Measurements from ENCODE around the gene OR4E1.
"Not testable (repeated sequence)": the region's sequence is repeated elsewhere in the genome, so short reads cannot be mapped to it uniquely, and the experiment has no call there.

The OR4E1 gene, protein sequence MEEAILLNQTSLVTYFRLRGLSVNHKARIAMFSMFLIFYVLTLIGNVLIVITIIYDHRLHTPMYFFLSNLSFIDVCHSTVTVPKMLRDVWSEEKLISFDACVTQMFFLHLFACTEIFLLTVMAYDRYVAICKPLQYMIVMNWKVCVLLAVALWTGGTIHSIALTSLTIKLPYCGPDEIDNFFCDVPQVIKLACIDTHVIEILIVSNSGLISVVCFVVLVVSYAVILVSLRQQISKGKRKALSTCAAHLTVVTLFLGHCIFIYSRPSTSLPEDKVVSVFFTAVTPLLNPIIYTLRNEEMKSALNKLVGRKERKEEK

DNA sequence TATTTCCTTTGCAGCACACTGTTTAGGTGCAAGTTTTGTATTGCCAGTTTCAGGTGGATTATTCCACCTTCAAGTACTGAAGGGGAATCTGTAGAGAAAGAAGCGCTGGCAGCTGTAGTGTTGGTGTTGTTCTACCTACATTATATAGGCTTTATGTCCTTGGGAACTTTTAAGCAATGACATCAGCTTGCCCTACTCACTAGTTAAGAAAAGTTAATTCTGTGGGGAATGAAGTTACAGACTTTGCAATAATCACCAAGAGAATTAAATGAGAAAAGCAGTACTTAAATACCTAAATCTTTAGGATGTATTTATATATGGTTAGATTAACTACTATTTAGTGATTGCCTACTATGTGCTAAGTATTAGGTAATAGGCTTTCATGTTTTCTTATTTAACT lies at the start of gene OR4E1:
OR4E1 (minus strand) TSS at position 101 of the 400 bp plus-strand sequence. CDS start 2,883 bp downstream, outside the sequence.
- no peak for DNase-seq

DNA sequence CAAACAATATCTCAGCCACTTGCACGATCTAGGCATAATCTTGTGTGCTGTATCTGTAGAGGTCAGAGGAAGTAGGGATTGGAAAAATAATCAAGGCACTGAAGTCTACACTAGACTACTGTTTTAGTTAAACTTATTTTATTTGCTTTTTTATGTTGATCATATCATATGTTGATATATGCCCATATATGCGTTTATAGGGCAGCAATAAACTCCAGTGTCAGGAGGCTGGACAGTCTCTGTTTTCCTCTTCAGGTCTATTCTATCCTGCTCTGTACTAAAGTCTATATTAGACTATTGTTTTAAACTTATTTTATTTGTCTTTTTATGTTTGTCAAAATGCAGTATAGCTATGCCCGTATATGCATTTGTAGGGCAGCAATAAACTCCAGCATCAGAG lies 47.9 kb upstream of the OR4E1 start:
- DNase-seq: no peak

DNA sequence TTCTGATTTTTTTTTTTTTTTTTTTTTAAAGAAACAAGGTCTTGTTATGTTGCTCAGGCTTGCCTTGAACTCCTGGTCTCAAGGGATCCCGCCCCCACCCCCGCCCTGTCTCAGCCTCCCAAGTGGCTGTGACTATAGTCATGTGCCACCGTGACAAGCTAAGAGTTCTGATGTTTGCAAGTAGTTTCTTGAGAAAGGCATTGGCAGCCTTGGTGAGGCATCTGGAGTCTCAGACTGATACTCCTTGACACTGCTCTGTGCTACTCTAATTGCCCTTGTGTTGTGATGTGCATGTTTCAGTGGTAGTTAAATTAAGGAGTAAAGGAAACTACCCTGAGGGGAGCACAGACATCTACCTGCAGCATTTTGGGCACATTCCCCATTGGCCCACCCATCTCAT lies 46.2 kb upstream of the OR4E1 start:
- DNase-seq: no peak

- DNase-seq: no peak
Measured at GRCh38 chr14:21714318-21714929, 40.8 kb upstream of the OR4E1 start.

DNA sequence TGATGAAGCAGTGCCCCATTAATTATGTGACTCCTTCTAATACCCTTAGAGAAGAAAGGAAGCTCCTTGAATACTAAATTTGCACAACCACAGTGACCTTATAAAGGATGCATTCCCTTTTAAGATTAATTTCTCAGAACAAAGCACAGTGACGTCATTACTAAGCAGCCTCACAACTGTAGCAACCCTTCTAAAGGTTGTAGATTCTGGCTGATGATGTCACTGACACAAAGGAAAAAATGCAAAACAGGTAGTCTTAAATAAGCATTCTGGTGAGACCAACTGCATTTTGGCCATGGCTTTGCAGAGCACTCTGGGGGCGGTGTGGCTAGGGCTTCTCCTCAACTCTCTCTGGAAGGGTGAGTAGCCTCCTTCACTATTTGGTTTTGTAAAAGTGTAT lies 38.4 kb upstream of the OR4E1 start:
- DNase-seq: no peak

DNA sequence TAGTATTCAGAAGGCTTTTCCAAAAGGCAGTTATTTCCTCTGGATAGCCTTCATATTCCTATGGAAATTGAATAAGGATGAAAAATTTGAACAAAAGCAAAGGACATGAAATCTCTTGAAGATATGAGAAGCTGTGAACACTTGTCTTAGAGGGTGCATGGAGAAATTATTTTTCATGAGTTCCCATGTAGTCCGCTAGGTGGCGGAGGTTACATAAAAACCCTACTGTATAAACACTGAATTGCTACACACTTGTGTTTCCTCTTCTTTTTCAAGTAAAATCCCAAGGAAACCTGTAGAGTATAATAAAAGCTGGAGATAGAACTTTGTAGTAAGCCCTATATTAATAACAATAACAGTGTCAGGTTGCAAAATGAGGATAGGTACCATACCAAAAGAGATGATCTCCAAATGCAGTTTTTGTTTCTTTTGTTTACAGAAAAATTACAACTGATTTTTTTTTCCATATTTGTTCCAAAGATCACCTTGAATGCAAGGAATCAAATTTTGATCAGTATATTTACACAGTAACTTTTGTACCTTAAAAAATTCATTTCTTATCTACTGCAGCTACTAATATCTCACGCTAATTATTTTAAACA lies 37.8 kb upstream of the OR4E1 start:
- peak; percentile 39 for DNase-seq

DNA sequence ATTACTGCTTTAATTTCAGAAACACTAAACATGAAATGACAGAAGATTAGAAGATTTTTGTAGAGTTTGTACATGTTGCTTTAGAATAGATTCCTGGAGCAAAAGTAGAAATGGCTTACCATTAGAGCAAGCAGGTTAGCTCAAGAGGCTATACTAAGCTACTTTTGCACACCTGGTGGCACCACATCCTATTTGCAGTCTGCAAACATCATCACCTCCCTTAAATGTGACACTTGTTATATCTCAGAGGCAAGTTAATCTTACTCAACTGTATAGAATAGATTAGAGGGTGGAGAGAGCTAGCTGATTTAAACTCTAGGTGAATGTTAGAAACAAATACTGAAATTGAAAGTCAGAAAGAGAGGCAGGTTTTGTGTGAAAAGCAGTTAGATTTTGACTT lies 30.7 kb upstream of the OR4E1 start:
- no peak for DNase-seq

DNA sequence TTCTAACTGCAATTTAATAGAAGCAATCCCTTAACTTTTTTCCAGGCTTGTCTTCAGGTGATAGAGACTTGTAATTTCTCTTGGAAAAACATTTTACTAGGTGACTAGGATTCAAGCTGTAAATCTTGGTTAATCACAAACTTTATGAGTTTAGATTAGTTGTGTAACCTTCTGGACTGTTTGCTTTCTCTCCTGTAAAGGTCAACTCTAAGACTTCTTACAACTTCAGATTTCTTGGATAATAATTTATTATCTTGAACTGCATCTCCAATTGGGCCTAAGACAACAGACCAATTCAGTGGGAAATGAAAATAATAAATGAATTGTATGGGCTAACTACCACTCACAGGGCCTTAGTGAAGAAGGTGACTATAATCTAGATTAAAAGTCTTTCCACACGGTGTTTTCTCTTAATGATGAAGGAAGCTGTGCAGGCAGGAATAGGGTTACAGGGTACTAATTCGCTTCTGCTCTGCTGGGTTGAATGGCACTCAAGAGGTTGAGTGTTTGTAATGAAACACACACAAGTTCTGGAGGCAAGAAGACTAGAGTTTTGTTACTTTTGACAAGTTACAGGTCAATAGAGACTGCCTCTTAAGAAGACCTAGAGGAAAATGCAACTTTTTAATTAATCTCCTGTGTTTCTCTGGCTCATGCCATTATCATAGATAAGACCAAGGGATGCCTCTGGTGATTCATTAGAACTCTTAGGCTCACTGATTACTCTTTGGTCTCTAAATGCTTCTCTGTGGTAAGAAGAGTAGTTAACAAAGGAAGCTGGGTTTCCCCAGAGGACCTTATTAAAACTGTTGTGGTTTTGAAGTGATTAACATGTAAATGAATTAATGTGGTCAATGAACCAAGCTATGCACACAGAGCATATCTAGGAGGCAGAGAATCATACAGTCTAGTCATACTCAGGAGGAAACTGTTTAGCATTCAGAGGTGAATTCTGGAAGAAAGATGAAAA lies 30.0 kb upstream of the OR4E1 start:
- DNase-seq: no peak

GRCh38 chr14:21702316-21702715 lies 28.7 kb upstream of the OR4E1 start:
- no peak for DNase-seq

DNA sequence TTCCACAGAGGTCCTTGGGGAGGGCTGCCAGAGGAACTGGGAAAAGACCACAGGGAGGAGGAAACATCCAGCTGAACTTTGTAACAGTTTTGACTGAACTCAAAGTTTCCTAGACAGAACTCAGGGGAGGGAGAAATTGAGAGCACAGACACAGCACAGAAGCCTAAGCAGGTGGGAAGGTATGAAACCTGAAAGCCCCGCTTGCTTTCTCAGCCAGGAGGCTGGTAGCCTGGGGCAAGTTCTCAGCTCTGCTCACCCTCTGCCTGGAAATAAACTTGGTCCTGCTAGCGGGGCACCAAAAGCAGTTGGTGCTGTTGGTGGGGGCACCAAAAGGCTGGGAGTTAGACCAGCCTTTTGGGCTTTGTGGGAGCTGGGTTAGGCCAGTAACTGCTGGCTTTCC lies 25.9 kb upstream of the OR4E1 start:
- no peak for DNase-seq

GRCh38 chr14:21698538-21698937 lies 24.9 kb upstream of the OR4E1 start:
- DNase-seq: not testable (repeated sequence)

DNA sequence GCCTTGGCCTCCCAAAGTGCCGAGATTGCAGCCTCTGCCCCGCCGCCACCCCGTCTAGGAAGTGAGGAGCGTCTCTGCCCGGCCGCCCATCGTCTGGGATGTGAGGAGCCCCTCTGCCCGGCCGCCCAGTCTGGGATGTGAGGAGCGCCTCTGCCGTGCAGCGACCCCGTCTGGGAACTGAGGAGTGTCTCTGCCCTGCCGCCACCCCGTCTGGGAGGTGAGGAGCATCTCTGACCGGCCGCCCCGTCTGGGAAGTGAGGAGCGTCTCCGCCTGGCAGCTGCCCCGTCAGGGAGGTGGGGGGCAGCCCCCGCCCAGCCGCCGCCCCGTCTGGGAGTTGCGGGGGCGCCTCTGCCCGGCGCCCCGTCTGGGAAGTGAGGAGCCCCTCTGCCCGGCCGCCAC lies 24.0 kb upstream of the OR4E1 start:
- DNase-seq: not testable (repeated sequence)

DNA sequence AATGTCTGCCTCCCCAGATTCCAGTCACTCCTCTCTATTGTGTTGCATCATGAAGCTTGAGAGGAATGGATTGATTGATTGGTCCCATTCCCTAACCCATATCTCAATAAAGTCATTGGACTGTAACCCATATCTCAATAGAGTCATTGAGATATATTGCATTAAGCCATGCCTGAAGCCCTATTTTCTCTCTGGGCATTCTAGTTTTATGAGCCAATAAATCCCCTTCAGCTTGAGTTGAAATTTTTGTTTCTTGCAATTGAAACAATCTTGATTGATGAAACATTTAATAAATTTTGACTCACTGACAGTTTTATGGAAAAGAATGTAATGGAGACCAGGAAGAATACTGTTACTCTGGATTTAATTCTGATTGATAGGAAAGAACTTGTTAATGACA lies 20.8 kb upstream of the OR4E1 start:
- no peak for DNase-seq

GRCh38 chr14:21686468-21686867 lies 12.8 kb upstream of the OR4E1 start:
- DNase-seq: no peak

GRCh38 chr14:21680072-21680471 lies 6.5 kb upstream of the OR4E1 start:
- no peak for DNase-seq

GRCh38 chr14:21675566-21675965 lies 1.9 kb upstream of the OR4E1 start:
- no peak for DNase-seq

GRCh38 chr14:21672116-21672515 lies 1.5 kb downstream of the OR4E1 start:
- DNase-seq: no peak

DNA sequence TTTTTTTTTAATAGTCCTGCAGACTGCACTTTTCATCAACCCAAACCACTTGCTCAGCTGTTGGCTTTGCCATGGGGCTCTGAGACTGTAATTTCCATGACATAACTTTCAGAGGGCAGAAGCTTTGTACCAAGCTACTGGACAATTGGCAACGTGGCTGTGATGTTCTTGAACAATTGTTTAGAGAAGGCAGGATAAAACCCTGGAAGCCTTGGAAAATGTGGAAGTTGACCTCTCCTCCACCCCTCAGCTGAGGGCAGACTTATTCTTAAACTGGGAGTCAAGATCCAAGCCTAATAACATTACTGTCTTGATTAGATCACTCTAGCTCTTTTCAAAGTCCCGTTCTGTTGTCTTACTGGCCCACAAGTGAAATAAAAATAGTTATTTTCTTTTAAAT lies 2.2 kb downstream of the OR4E1 start:
- DNase-seq: no peak

DNA sequence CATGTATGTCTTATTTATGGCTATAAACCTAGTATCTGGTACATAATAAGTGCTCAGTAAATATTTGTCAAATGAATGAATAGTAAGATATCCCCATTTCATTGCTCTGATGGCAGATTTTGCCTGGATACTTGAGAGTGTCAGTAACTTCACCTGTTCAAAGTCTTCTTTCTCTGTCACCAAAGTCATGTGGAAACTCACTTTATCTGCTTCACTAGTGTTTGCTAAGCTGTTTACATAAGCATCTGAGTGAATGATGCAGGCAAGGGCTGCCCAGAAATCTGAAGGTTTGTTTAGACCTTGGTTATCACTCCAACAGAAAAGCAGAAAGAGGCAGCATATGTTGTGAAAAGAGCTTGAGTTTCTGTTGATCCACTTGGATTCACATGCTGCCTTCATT lies 4.3 kb downstream of the OR4E1 start:
- DNase-seq: no peak

DNA sequence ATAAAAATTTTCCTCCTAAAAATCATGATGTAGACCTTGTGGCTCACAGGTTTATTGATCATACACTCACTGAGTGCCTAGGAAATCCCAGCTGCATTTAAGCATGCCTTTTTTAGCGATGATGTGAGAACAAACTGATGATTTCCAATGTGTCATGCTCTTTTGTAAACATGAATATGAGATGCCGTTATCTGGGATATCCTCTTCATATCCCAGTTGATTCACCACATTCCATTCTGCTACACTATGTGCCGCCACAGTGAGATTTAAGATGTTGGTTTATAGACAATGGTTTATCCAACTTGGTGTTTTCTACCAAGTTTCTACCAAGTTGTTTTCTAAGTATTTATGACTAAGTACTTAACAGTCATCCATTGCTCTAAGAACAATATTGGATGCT lies 5.2 kb downstream of the OR4E1 start:
- no peak for DNase-seq

GRCh38 chr14:21656980-21657379 lies 16.6 kb downstream of the OR4E1 start:
- no peak for DNase-seq

DNA sequence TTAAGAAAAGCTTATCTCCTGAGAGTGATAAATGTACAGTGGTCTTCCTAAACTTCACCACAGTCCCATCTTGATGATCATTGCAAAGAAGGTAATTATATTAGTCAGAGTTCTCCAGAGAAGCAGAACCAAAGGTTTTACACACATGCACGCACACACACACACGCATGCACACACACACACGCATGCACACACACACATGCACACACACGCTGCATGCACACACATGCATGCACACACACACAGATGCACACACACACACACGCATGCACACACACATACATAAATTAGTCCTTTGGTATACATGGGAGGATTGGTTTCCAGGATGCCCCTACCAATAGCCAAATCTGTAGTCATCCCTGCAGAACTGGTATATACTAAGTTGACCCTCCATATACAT lies 19.4 kb downstream of the OR4E1 start:
- DNase-seq: no peak

DNA sequence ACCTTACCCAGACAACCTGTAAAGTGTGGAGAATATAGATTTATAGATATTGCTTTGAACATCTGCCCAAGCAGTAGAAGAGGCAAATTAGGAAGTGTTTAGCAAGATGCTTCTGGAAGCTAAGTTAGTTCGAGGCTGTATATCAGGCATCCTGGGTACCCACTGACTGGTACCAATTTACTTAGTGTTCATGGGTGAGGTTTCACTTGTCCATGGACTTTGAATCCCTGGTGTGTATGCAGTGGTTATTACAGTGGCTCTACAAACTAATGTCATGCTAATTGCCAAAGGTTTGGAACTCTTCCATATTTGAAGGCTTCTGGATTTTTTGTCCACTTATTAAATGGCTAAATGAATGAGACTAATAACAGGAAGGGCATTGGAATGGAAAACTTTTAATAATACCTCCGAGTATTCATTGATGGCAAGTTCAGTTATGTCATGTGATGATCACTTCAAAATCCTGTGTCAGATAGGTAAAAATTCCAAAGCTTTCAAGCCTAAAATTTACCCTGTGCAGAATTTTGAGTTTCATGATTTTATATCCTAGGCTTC lies 20.2 kb downstream of the OR4E1 start, which contains the start of gene OR4E2:
OR4E2 (plus strand) TSS at position 505 of the 555 bp plus-strand sequence. CDS start 11,248 bp downstream, outside the sequence.
- no peak for DNase-seq
